ENCODE results near the gene DDX25.

- no peak for TF ChIP-seq CHD2 (IDR thresholded peaks at IDR 0.05; ENCODE audit: borderline replicate concordance, low read depth, low read length)
- no peak for TF ChIP-seq FOS (IDR thresholded peaks at IDR 0.05; ENCODE audit: borderline replicate concordance, extremely low read depth, insufficient read length)
- TF ChIP-seq SP1 (IDR thresholded peaks at IDR 0.05; ENCODE audit: low read depth, low read length): no peak
- TF ChIP-seq POLR2A (IDR thresholded peaks at IDR 0.05; ENCODE audit: low read depth, low read length): no peak
- TF ChIP-seq SMAD1 (IDR thresholded peaks at IDR 0.05; ENCODE audit: low read depth, partially characterized antibody): no peak
- no peak for TF ChIP-seq ZBTB33 (IDR thresholded peaks at IDR 0.05)
- no peak for TF ChIP-seq HDAC2 (IDR thresholded peaks at IDR 0.05)
- no peak for TF ChIP-seq PBX3 (IDR thresholded peaks at IDR 0.05; ENCODE audit: insufficient replicate concordance, low read depth, low read length)
- no peak for TF ChIP-seq EGR1 (IDR thresholded peaks at IDR 0.05; ENCODE audit: borderline replicate concordance in 1 of 2, low read depth in 2 of 2, low read length in 2 of 2)
- no peak for TF ChIP-seq FOXK2 (IDR thresholded peaks at IDR 0.05)
- TF ChIP-seq SIN3A (IDR thresholded peaks at IDR 0.05; ENCODE audit: low read depth, low read length): no peak
- TF ChIP-seq ZBED1 (IDR thresholded peaks at IDR 0.05; ENCODE audit: borderline replicate concordance): no peak
- TF ChIP-seq CTCF (IDR thresholded peaks at IDR 0.05 in 2 of 3, conservative IDR thresholded peaks at IDR 0.05 in 1 of 3; ENCODE audit: control insufficient read depth in 2 of 3, extremely low read depth in 1 of 3, insufficient read depth in 1 of 3, low read depth in 3 of 3, low read length in 3 of 3): no peak
- no peak for TF ChIP-seq NBN (IDR thresholded peaks at IDR 0.05)
Observed at GRCh38 chr11:125977333-125977732, 73.0 kb downstream of the DDX25 start.

Measured in GM12878 (cell line).